Trophoblast cell (in vitro differentiated cells and primary cell): ENCODE data around the gene ADGRA3.

ENCODE experiments used
- DNase-seq, 2 donors: peaks; one replicate each; pipeline ENCODE4 v3.0.0-alpha.2; 2016
- H2AFZ ChIP-seq: 2 replicates; pipeline ENCODE4 v1.6.1; 2013; ENCODE audit warnings: low read length, moderate library complexity, mild to moderate bottlenecking; ENCODE audit not compliant: insufficient read depth, poor library complexity
- H2AK5ac ChIP-seq: 2 replicates; pipeline ENCODE4 v1.6.1; 2013; ENCODE audit warnings: mild to moderate bottlenecking, low read length
- H2BK120ac ChIP-seq: 2 replicates; pipeline ENCODE4 v1.6.1; 2013; ENCODE audit warnings: low read length, mild to moderate bottlenecking, moderate library complexity; ENCODE audit not compliant: insufficient read depth, poor library complexity
- H2BK12ac ChIP-seq: 2 replicates; pipeline ENCODE4 v1.6.1; 2013; ENCODE audit warnings: mild to moderate bottlenecking, low read length, moderate library complexity
- H2BK5ac ChIP-seq: 2 replicates; pipeline ENCODE4 v1.6.1; 2013; ENCODE audit warnings: low read length, low read depth, moderate library complexity, mild to moderate bottlenecking; ENCODE audit not compliant: poor library complexity
- H3K14ac ChIP-seq: 2 replicates; pipeline ENCODE4 v1.6.1; 2013; ENCODE audit warnings: mild to moderate bottlenecking, low read length
- H3K18ac ChIP-seq: 2 replicates; pipeline ENCODE4 v1.6.1; 2013; ENCODE audit warnings: mild to moderate bottlenecking, low read length
- H3K23ac ChIP-seq: 2 replicates; pipeline ENCODE4 v1.6.1; 2013; ENCODE audit warnings: low read length
- H3K27ac ChIP-seq: 2 replicates; pipeline ENCODE4 v1.5.1; 2013; ENCODE audit warnings: low read depth, mild to moderate bottlenecking, inconsistent platforms, low read length, moderate library complexity
- H3K27me3 ChIP-seq: 2 replicates; pipeline ENCODE4 v1.6.1; 2013; ENCODE audit warnings: inconsistent platforms, mild to moderate bottlenecking, low read length, moderate library complexity; ENCODE audit not compliant: insufficient read depth
- H3K36me3 ChIP-seq, 2 experiments: 1 replicate in 1 of 2; 2 replicates in 1 of 2; pipeline ENCODE4 v1.6.1; 2013; ENCODE audit warnings: low read length in 2 of 2, mild to moderate bottlenecking in 2 of 2, moderate library complexity in 1 of 2; ENCODE audit not compliant: insufficient read depth in 2 of 2, control insufficient read depth in 1 of 2
- H3K4ac ChIP-seq: 2 replicates; pipeline ENCODE4 v1.6.1; 2013; ENCODE audit warnings: low read depth, mild to moderate bottlenecking, low read length, moderate library complexity
- H3K4me1 ChIP-seq, 2 experiments: 1 replicate in 1 of 2; 2 replicates in 1 of 2; pipeline ENCODE4 v1.6.1; 2013; ENCODE audit warnings: low read length in 2 of 2, mild to moderate bottlenecking in 2 of 2, moderate library complexity in 1 of 2; ENCODE audit not compliant: insufficient read depth in 2 of 2, control insufficient read depth in 1 of 2
- H3K4me2 ChIP-seq: 2 replicates; pipeline ENCODE4 v1.6.1; 2013; ENCODE audit warnings: inconsistent platforms, mild to moderate bottlenecking, low read length, moderate library complexity
- H3K4me3 ChIP-seq: 2 replicates; pipeline ENCODE4 v1.5.1; 2013; ENCODE audit warnings: mild to moderate bottlenecking, low read depth, low read length, inconsistent platforms
- H3K79me1 ChIP-seq: one replicate; pipeline ENCODE4 v1.6.1; 2013; ENCODE audit warnings: low read length
- H3K79me2 ChIP-seq: 2 replicates; pipeline ENCODE4 v1.6.1; 2013; ENCODE audit warnings: low read length, mild to moderate bottlenecking; ENCODE audit not compliant: control insufficient read depth, insufficient read depth, poor library complexity
- H3K9ac ChIP-seq: 2 replicates; pipeline ENCODE4 v1.6.1; 2013; ENCODE audit warnings: mild to moderate bottlenecking, low read length
- H3K9me3 ChIP-seq: 2 replicates; pipeline ENCODE4 v1.6.1; 2013; ENCODE audit warnings: low read depth, mild to moderate bottlenecking, control low read depth, inconsistent platforms, low read length; ENCODE audit not compliant: insufficient read depth
- H4K12ac ChIP-seq: 2 replicates; pipeline ENCODE4 v1.6.1; 2013; ENCODE audit warnings: low read depth, mild to moderate bottlenecking, low read length, moderate library complexity
- H4K8ac ChIP-seq: 2 replicates; pipeline ENCODE4 v1.6.1; 2013; ENCODE audit warnings: low read depth, mild to moderate bottlenecking, low read length, moderate library complexity
- H4K91ac ChIP-seq: one replicate; pipeline ENCODE4 v1.6.1; 2013; ENCODE audit warnings: low read depth, mild to moderate bottlenecking, low read length, moderate library complexity
- WGBS: extraction: QIAGEN DNeasy Blood & Tissue Kit; methylation state at CpG from one replicate; pipeline ENCODE4 v1.1.7; 2013; ENCODE audit warnings: missing lambda C conversion rate; ENCODE audit not compliant: insufficient read length, insufficient coverage; ENCODE audit errors: extremely low coverage; 5-methylcytosine and 5-hydroxymethylcytosine counted together

ADGRA3 gene

DNA sequence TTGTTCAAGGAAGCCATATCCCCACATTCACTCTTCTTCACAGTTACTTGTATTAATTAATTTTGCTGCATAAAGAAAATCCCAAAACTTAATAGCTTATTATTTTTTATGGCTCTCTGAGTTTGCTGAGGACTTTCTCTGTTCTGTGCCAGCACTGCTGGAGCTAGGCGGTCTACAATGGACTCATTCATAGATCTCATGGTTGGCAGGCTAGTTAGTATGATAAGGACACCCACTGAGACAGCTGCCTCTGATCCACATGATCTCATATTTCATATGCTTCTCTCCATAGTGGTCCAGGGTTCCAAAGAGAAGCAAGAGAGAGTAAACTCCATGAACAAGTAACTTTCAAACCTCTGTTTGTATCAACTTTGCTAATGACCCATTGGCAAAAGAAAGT is 170.2 kb downstream of the ADGRA3 start:
- no peak overlapping the region for H4K91ac ChIP-seq
- no peak overlapping the region for H3K4me3 ChIP-seq
- no peak overlapping the region for H2BK120ac ChIP-seq
- H3K14ac ChIP-seq, result no peak overlapping the region
- H3K9ac ChIP-seq, result no peak overlapping the region
- H2AK5ac ChIP-seq, result no peak overlapping the region
- no peaks in the 10 kb centered on the region for H3K79me1 ChIP-seq
- no peak overlapping the region for H2BK12ac ChIP-seq
- no CpG with 5 or more reads among the region's 1 CpG for WGBS
- H4K8ac ChIP-seq, result no peak overlapping the region
- no peak overlapping the region for H4K12ac ChIP-seq
- no peak for DNase-seq
- no peak overlapping the region for H2AFZ ChIP-seq
- no peaks in the 10 kb centered on the region for H3K4me1 ChIP-seq
- no peaks in the 10 kb centered on the region for H3K36me3 ChIP-seq
- no peak overlapping the region for H3K4me2 ChIP-seq
- no peaks in the 10 kb centered on the region for H3K79me2 ChIP-seq
- no peaks in the 10 kb centered on the region for H3K9me3 ChIP-seq
- no peak overlapping the region for H3K4ac ChIP-seq
- no peaks in the 10 kb centered on the region for H3K27me3 ChIP-seq
- H3K23ac ChIP-seq, result no peak overlapping the region
- H3K18ac ChIP-seq, result no peak overlapping the region
- H3K27ac ChIP-seq, result no peak overlapping the region
- no peak overlapping the region for H2BK5ac ChIP-seq

DNA sequence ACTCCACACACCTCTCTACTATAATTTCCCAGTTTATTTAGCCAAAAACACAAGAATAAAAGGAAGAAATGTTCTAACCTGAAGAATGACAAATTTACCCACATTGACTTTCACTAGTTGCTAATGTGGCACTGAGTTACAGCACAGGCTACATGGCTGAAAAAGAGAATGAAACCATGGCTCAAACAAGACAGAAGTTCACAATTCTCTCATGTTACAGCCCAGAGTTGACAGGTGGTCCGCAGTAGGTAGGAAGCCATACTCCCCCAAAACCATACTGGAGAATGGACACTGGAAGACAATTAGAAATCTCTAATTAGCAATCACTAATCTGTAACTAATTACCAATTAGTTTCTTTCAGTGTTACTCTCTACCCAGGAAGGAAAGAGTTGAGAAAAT is 170.8 kb downstream of the ADGRA3 start:
- no peaks in the 10 kb centered on the region for H3K79me2 ChIP-seq
- no peak overlapping the region for H3K9ac ChIP-seq
- H3K9me3 ChIP-seq, result no peaks in the 10 kb centered on the region
- no peak overlapping the region for H3K4ac ChIP-seq
- no peaks in the 10 kb centered on the region for H3K27me3 ChIP-seq
- no peaks in the 10 kb centered on the region for H3K79me1 ChIP-seq
- H2AFZ ChIP-seq, result no peak overlapping the region
- DNase-seq, result no peak
- H2BK12ac ChIP-seq, result no peak overlapping the region
- H4K91ac ChIP-seq, result no peak overlapping the region
- H3K18ac ChIP-seq, result no peak overlapping the region
- H2BK5ac ChIP-seq, result no peak overlapping the region
- no peak overlapping the region for H3K14ac ChIP-seq
- WGBS, result no CpG with 5 or more reads among the region's 1 CpG
- H2BK120ac ChIP-seq, result no peak overlapping the region
- no peak overlapping the region for H3K4me2 ChIP-seq
- H3K27ac ChIP-seq, result no peak overlapping the region
- no peak overlapping the region for H4K8ac ChIP-seq
- H3K36me3 ChIP-seq, result no peaks in the 10 kb centered on the region
- no peak overlapping the region for H3K23ac ChIP-seq
- no peak overlapping the region for H3K4me3 ChIP-seq
- H3K4me1 ChIP-seq, result no peaks in the 10 kb centered on the region
- H4K12ac ChIP-seq, result no peak overlapping the region
- H2AK5ac ChIP-seq, result no peak overlapping the region

DNA sequence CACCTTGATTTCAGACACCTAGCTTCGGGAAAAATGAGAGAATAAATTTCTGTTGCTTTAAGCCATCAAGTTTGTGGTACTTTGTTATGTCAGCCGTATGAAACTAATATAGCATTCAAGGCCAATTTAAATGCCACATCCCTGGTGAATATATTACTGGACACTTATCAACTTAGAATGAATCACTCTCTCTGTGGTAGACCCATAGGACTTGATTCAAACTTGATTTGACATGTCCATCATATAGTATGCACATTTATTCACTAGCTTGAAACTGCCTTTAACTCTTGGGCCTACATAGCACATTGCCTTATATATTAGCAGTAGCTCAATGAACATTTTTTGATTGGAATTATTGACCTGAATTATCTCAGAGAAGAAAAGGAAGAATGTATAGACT is 172.3 kb downstream of the ADGRA3 start:
- no peak overlapping the region for H3K4ac ChIP-seq
- no peak overlapping the region for H4K91ac ChIP-seq
- no peak overlapping the region for H3K9ac ChIP-seq
- no peak overlapping the region for H3K27ac ChIP-seq
- no peak overlapping the region for H2BK120ac ChIP-seq
- H3K14ac ChIP-seq, result no peak overlapping the region
- no peak overlapping the region for H3K18ac ChIP-seq
- no peaks in the 10 kb centered on the region for H3K27me3 ChIP-seq
- H3K79me2 ChIP-seq, result no peaks in the 10 kb centered on the region
- no peak overlapping the region for H2BK5ac ChIP-seq
- no peaks in the 10 kb centered on the region for H3K36me3 ChIP-seq
- H3K23ac ChIP-seq, result no peak overlapping the region
- no peak overlapping the region for H4K8ac ChIP-seq
- WGBS, result no CpG with 5 or more reads among the region's 2 CpGs
- H3K9me3 ChIP-seq, result no peaks in the 10 kb centered on the region
- H2BK12ac ChIP-seq, result no peak overlapping the region
- no peak overlapping the region for H3K4me3 ChIP-seq
- H2AK5ac ChIP-seq, result no peak overlapping the region
- DNase-seq, result no peak
- no peaks in the 10 kb centered on the region for H3K4me1 ChIP-seq
- no peak overlapping the region for H3K4me2 ChIP-seq
- H3K79me1 ChIP-seq, result no peaks in the 10 kb centered on the region
- no peak overlapping the region for H4K12ac ChIP-seq
- H2AFZ ChIP-seq, result no peak overlapping the region

DNA sequence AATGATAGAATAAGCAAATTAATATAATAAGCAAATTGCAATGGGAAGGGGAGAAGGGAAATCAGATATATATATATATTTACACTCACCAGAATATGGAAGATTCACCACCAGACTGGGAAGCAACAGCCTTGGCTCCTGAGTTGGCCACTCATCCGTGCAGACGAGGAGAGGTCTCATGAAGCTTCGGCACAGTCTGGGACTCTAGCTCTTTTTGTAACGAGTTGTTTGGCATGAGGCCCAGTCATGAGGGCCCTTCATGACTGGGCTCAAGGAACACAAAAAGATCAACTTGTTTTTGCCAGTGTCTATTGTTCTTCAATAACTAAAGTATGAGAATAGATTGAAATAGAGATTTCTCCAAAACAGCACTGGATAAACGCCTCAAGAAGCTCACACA is 176.4 kb downstream of the ADGRA3 start:
- Histone ChIP-seq H3K27me3 (no peaks in the 10 kb centered on the region), H3K14ac (no peak overlapping the region), H3K4ac (no peak overlapping the region), H3K4me1 (no peaks in the 10 kb centered on the region), H2BK5ac (no peak overlapping the region), H3K79me1 (no peaks in the 10 kb centered on the region), H4K12ac (no peak overlapping the region), H2AK5ac (no peak overlapping the region), H3K9me3 (no peaks in the 10 kb centered on the region), H3K18ac (no peak overlapping the region), H3K27ac (no peak overlapping the region), H3K36me3 (no peaks in the 10 kb centered on the region), H2BK12ac (no peak overlapping the region), H2BK120ac (no peak overlapping the region), H3K23ac (no peak overlapping the region), H2AFZ (no peak overlapping the region), H4K91ac (no peak overlapping the region), H3K4me3 (no peak overlapping the region), H3K9ac (no peak overlapping the region), H4K8ac (no peak overlapping the region), H3K79me2 (no peaks in the 10 kb centered on the region), H3K4me2 (no peak overlapping the region)
- no CpG with 5 or more reads among the region's 5 CpGs for WGBS
- no peak for DNase-seq
